ENCODE data around the gene RASA3. TPM values are rescaled to one million over a fixed set of nuclear protein-coding genes. Genes with fewer than 3 reads are reported as not detected.
"Not testable (repeated sequence)": the region's sequence is repeated elsewhere in the genome, so short reads cannot be mapped to it uniquely, and the experiment has no call there.

The RASA3 gene
- total RNA-seq, 1 experiment from 2014 or later = 58.6 TPM

DNA sequence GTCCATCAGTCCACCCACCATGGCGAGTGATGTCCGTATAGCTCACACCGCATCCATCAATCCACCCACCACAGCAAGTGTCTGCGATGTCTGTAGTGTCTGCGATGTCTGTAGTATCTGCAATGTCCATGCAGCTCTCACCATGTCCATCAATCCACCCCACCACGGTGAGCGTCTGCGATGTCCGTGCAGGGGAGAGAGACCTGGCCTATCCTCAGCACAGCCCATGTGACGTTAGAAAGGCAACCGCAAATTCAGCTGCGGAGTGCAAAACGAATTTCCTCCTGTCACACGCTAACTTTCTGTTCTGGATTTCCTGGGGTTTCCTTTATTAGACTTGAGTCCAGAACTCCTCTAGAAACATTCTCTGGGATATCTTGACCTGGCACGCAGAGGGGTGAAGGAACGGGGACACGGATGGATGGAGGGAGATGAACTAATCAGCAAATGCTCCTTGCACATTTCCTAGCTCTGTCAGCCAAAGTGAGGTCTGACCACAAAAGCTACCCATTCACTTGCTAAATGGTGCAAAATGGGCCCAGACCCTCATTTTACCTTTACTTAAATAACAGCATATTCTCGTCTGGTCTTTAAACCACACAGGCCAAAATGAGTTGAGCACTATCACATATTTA lies 18.3 kb downstream of the RASA3 start:
- DNase-seq (ENCODE audit: low read depth) = no peak

DNA sequence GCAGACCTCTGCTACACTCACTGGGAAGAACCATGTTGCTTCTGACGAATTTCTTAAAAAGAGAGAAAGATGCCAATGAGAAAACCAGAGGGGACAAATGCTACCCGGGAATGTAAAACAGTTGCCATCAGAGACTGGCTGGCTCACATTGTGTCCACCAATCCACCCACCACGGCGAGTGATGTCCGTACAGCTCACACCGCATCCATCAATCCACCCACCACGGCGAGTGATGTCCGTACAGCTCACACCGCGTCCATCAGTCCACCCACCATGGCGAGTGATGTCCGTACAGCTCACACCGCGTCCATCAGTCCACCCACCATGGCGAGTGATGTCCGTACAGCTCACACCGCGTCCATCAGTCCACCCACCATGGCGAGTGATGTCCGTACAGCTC lies 19.0 kb downstream of the RASA3 start:
- DNase-seq (ENCODE audit: low read depth) = not testable (repeated sequence)

- no peak for DNase-seq (ENCODE audit: low read depth)
Measured at GRCh38 chr13:114112826-114113322, 19.5 kb downstream of the RASA3 start.

DNA sequence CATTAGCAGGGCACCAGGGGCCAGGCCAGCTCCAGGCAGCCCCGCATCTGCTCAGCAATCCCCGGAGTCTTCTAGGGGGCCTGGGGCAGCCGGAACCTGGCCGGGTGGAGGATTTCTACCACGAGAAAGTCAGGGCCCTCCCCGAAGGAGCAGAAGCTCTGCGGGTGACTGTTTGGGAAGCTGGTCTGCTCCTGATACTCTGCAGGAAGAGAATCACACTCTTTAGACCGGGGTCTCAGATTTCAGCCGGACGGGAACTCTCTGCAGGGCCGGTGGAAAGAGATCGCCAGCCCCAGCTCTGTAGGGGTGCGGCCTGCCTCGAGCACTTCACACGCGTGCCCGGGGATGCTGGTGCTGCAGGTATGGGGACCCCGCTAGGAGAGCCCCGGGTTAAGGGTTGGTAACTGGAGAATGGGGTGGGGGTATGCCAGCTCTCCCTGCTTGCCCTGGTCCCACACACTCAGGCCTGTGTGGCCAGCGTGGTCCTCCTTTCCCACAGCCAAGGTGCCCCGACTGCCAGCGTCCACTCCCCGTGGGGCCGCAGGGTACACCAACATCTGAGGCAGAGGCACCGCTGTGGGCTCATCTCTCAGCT lies 20.1 kb downstream of the RASA3 start:
- DNase-seq (ENCODE audit: low read depth) = no peak

- DNase-seq (ENCODE audit: low read depth) = no peak
Measured at GRCh38 chr13:114111577-114111976, 20.8 kb downstream of the RASA3 start.

DNA sequence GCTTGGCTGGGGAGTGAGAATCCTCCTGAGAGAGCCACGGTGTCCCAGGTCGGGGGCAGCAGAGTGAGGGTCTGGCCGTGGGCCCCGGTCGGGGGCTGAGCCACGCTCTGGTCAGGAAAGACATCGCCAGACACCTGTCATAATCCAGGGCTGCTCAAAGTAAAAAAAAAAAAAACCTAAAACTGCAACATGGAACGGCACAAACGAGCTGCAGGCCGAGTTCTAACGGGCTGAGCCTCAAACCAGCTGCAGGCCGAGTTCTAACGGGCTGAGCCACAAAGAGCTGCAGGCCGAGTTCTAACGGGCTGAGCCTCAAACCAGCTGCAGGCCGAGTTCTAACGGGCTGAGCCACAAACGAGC lies 21.6 kb downstream of the RASA3 start:
- DNase-seq (ENCODE audit: low read depth) = not testable (repeated sequence)

DNA sequence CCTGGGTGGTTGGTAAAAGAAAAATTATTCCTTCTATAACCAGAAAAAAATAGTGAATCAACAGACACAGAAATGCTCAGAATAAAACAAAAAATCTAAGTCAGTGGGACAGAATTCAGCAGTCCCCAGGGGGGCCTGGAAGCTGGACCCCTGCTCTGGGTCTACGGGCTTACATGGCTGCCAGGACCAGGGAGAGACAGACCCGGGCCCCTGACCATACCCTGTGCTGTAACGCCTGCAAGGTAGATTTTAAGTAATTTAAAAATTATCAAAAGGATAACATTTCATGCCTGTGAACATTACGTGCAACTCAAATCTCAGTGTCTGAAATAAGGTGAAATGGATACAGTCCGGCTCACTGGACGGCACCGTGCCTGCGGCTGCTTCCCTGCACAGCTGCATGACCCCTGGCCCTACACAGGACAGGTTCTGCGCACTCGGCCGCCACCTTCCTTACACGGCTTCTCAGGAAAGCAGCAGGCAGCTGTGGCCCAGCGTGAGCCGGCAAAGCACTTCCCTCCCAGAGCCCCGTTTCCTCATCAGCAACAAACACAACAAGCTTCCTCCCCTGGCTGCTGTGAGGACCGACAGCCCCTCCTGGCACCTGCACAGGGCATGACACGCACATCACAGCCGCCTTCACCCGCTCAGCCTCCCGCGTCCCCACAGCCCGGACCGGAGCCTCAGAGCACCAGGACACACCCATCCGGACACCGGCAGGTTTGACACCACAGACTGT lies 22.2 kb downstream of the RASA3 start:
- DNase-seq (ENCODE audit: low read depth) = no peak

- DNase-seq (ENCODE audit: low read depth) = no peak
Measured at GRCh38 chr13:114109641-114110041, 22.8 kb downstream of the RASA3 start.

GRCh38 chr13:114108894-114109293 lies 23.5 kb downstream of the RASA3 start:
- no peak for DNase-seq (ENCODE audit: low read depth)

DNA sequence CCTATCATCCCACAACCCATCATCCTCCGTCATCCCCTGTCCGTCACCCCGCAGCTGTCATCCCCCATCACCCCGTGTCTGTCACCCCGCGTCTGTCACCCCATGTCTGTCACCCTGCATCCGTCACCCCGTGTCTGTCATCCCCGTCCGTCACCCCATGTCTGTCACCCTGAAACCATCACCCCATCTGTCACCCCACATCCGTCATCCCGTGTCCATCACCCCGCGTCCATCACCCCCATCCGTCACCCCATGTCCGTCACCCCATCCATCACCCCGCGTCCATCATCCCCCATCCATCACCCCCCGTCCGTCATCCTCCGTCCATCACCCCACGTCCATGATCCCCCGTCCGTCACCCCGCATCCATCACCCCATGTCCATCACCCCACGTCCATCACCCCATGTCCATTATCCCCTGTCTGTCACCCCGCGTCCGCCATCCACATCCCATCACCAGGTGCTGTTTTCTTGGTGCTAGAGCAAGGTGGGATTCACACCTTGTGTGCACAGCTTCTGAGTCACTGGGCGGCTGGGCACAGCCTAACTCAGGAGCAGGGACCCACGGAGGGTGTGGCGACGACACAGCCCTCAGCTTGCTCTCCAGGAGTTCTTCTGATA lies 24.2 kb downstream of the RASA3 start:
- DNase-seq (ENCODE audit: low read depth) = no peak

GRCh38 chr13:114107686-114108081 lies 24.7 kb downstream of the RASA3 start:
- peak; percentile 92 for DNase-seq (ENCODE audit: low read depth)

GRCh38 chr13:114106991-114107685 lies 25.3 kb downstream of the RASA3 start:
- DNase-seq (ENCODE audit: low read depth) = peak; percentile 46

- no peak for DNase-seq (ENCODE audit: low read depth)
Measured at GRCh38 chr13:114106526-114106925, 25.9 kb downstream of the RASA3 start.

DNA sequence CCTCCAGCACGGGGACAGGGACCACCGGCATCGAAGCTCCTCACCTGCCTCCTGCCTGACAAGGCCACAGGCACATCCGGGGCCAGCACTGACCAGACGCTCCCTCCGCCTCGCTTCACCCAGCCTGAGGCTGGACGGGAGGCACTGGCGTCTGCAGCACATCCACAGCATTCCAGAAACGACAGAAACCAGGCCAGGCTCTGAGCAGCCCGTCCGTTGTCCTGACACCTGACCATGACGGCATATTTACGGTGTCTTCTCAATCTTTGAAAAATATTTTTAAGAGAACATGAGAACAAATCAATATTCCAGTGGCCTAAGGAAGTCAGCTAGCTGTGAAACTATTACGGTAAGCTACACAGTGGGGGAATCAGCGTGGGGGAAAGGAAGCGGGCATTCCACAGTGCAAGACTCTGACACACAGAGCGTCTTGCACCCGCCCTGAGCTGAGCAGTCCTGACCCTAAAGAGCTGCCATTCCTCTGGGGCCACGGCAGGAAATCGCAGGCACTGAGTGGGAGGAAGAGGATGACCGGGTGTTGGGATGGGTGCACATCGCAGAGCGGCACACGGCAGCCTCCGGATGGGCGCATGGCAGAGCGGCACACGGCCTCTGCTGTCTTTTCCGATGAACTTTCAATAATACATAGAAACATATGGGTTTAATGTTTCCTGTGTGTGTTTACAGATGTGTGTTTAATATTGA lies 26.8 kb downstream of the RASA3 start:
- no peak for DNase-seq (ENCODE audit: low read depth)

GRCh38 chr13:114104655-114105520 lies 27.5 kb downstream of the RASA3 start:
- DNase-seq (ENCODE audit: low read depth) = no peak

DNA sequence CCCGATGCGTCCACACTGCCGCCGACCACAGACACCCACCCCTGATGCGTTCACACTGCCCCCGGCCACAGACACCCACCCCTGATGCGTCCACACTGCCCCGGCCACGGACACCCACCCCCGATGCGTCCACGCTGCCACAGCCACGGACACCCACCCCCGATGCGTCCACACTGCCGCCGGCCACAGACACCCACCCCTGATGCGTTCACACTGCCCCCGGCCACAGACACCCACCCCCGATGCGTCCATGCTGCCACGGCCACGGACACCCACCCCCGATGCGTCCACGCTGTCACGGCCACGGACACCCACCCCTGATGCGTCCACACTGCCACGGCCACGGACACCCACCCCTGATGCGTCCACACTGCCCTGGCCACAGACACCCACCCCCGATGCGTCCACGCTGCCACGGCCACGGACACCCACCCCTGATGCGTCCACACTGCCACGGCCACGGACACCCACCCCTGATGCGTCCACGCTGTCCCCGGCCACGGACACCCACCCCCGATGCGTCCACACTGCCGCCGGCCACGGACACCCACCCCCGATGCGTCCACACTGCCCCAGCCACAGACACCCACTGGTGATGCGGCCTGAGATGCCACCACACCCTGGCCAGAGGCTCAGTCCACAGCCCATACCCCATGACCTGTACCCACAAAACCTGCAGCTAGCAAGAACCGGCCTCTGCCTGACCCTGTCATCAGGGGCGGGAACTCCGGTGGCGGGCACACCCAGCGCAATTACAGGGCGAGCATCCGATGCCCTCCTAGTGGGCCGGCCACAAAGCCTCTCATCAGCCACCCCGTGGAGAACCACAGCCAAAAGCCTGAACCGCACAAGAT lies 28.4 kb downstream of the RASA3 start:
- no peak for DNase-seq (ENCODE audit: low read depth)

- not testable (repeated sequence) for DNase-seq (ENCODE audit: low read depth)
Measured at GRCh38 chr13:114103289-114103621, 29.2 kb downstream of the RASA3 start.

DNA sequence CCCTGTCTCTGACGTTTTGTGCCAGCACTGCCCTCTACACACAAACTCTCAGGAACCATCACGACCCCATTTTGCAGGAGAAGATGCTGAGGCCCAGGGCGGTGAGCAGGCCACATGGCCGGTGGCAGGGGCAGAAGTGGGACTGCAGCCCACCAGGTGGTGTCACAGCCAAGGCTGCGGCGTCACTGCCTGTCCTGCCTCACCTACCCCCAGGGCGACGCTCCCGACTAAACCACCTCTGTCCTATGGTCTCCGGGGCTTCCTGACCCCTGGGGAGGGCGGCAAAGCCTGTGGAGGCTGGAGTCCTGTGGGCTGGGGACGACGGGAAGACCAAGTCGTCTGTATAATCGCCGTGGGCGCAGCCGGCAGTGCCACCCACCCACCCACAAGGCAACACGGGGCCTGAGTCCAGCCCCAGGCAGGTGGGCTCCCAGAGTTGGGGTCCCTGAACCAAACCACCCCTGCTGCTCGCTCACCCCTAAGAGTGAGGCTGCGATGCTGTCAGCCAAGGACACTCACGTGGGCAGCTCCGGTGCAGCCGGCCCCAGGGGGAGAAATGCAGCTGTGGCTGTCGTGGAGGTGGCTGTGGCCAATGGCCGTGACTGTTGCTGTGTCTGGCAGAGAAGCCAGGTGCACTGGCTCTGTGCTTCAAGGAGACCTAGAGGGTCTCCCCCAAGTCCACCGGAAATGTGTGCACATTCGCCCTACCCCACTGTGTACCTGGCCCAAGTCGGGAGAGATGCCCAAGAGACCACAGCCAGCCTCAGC lies 29.7 kb downstream of the RASA3 start:
- no peak for DNase-seq (ENCODE audit: low read depth)

- no peak for DNase-seq (ENCODE audit: low read depth)
Measured at GRCh38 chr13:114102131-114102520, 30.3 kb downstream of the RASA3 start.
